SK-N-MC (cell line): ENCODE measurements around the gene HS3ST2.
"Not testable (repeated sequence)": the region's sequence is repeated elsewhere in the genome, so short reads cannot be mapped to it uniquely, and the experiment has no call there.

Source experiments
- DNase-seq: peaks from one replicate; pipeline ENCODE4 v3.0.0-alpha.2; 2011; ENCODE audit warnings: low read depth, low spot score
- H3K27ac ChIP-seq: fragments of 200-600 bp; sonication (generic); 2 replicates; pipeline ENCODE4 v1.5.1; 2016; ENCODE audit warnings: mixed run types
- H3K36me3 ChIP-seq: fragments of 200-600 bp; sonication (generic); 2 replicates; pipeline ENCODE4 v1.6.1; 2017; ENCODE audit warnings: antibody characterized with exemption, low read length, mixed read lengths; ENCODE audit not compliant: insufficient read depth
- H3K4me3 ChIP-seq: fragments of 200-600 bp; sonication (generic); 2 replicates; pipeline ENCODE4 v1.5.1; 2016
- H3K9ac ChIP-seq: fragments of 200-600 bp; sonication (generic); 2 replicates; pipeline ENCODE4 v1.8.0; 2017; ENCODE audit warnings: mixed run types, mixed read lengths; ENCODE audit not compliant: insufficient read length
- H3K9me3 ChIP-seq: fragments of 200-600 bp; sonication (generic); 2 replicates; pipeline ENCODE4 v1.6.1; 2017; ENCODE audit warnings: low read depth, mild to moderate bottlenecking, antibody characterized with exemption, low read length, moderate library complexity, mixed read lengths
- EZH2 ChIP-seq: fragments of 200-600 bp; sonication (generic); IDR thresholded peaks from one replicate; pipeline ENCODE4 v1.6.1; 2017; ENCODE audit warnings: antibody characterized with exemption
- FOXP2 ChIP-seq: optimal IDR thresholded peaks from 2 replicates; pipeline ENCODE3; 2011; ENCODE audit warnings: mild to moderate bottlenecking, moderate library complexity; ENCODE audit not compliant: insufficient read depth; ENCODE audit errors: extremely low read length, control extremely low read depth
- POLR2AphosphoS5 ChIP-seq: IDR thresholded peaks from 2 replicates; pipeline ENCODE4 v1.6.1; 2012; ENCODE audit warnings: mild to moderate bottlenecking, low read depth, low read length, borderline replicate concordance

Gene HS3ST2

GRCh38 chr16:22838681-22839080 lies 24.7 kb downstream of the HS3ST2 start:
- H3K4me3 ChIP-seq = no peak overlapping the region
- H3K9ac ChIP-seq = no peak overlapping the region
- H3K36me3 ChIP-seq = no peaks in the 10 kb centered on the region
- H3K27ac ChIP-seq = no peak overlapping the region
- DNase-seq = no peak
- no peaks in the 10 kb centered on the region for H3K9me3 ChIP-seq
- TF ChIP-seq EZH2 = no peak
- TF ChIP-seq FOXP2 = no peak
- TF ChIP-seq POLR2AphosphoS5 = no peak

- not testable (repeated sequence) for H3K4me3 ChIP-seq, H3K36me3 ChIP-seq, DNase-seq, H3K9me3 ChIP-seq, H3K9ac ChIP-seq, H3K27ac ChIP-seq
These were observed 28.1 kb downstream of the HS3ST2 start for GRCh38 chr16:22842031-22842430.

- Histone ChIP-seq H3K9ac (no peak overlapping the region), H3K36me3 (no peaks in the 10 kb centered on the region), H3K27ac (no peak overlapping the region), H3K4me3 (no peak overlapping the region), H3K9me3 (no peaks in the 10 kb centered on the region)
- TF ChIP-seq POLR2AphosphoS5 (no peak), EZH2 (no peak), FOXP2 (no peak)
- no peak for DNase-seq
These were observed 29.2 kb downstream of the HS3ST2 start for GRCh38 chr16:22843122-22843521.

GRCh38 chr16:22843856-22844255 lies 29.9 kb downstream of the HS3ST2 start:
- H3K27ac ChIP-seq = no peak overlapping the region
- H3K9ac ChIP-seq = no peak overlapping the region
- no peak for TF ChIP-seq POLR2AphosphoS5
- TF ChIP-seq FOXP2 = no peak
- TF ChIP-seq EZH2 = no peak
- no peak overlapping the region for H3K4me3 ChIP-seq
- no peaks in the 10 kb centered on the region for H3K9me3 ChIP-seq
- no peak for DNase-seq
- no peaks in the 10 kb centered on the region for H3K36me3 ChIP-seq

- no peak overlapping the region for H3K9ac ChIP-seq
- H3K27ac ChIP-seq = no peak overlapping the region
- no peak for DNase-seq
- no peaks in the 10 kb centered on the region for H3K36me3 ChIP-seq
- H3K9me3 ChIP-seq = no peaks in the 10 kb centered on the region
- no peak for TF ChIP-seq EZH2
- TF ChIP-seq POLR2AphosphoS5 = no peak
- no peak for TF ChIP-seq FOXP2
- H3K4me3 ChIP-seq = no peak overlapping the region
These were observed 30.5 kb downstream of the HS3ST2 start for GRCh38 chr16:22844416-22844815.

- DNase-seq = no peak
- no peak overlapping the region for H3K4me3 ChIP-seq
- H3K9ac ChIP-seq = no peak overlapping the region
- TF ChIP-seq EZH2 (no peak), POLR2AphosphoS5 (no peak), FOXP2 (no peak)
- no peak overlapping the region for H3K27ac ChIP-seq
- no peaks in the 10 kb centered on the region for H3K9me3 ChIP-seq
- no peaks in the 10 kb centered on the region for H3K36me3 ChIP-seq
These were observed 33.1 kb downstream of the HS3ST2 start for GRCh38 chr16:22847100-22847499.

- H3K9ac ChIP-seq = no peak overlapping the region
- no peak for DNase-seq
- H3K36me3 ChIP-seq = no peaks in the 10 kb centered on the region
- no peak overlapping the region for H3K27ac ChIP-seq
- H3K4me3 ChIP-seq = no peak overlapping the region
- no peak for TF ChIP-seq FOXP2
- TF ChIP-seq EZH2 = no peak
- TF ChIP-seq POLR2AphosphoS5 = no peak
- no peaks in the 10 kb centered on the region for H3K9me3 ChIP-seq
These were observed 33.7 kb downstream of the HS3ST2 start for GRCh38 chr16:22847690-22848089.

GRCh38 chr16:22848451-22848850 lies 34.5 kb downstream of the HS3ST2 start:
- DNase-seq = no peak
- no peak overlapping the region for H3K9ac ChIP-seq
- H3K36me3 ChIP-seq = no peaks in the 10 kb centered on the region
- no peak overlapping the region for H3K4me3 ChIP-seq
- no peaks in the 10 kb centered on the region for H3K9me3 ChIP-seq
- TF ChIP-seq FOXP2 (no peak), EZH2 (no peak), POLR2AphosphoS5 (no peak)
- no peak overlapping the region for H3K27ac ChIP-seq

- Histone ChIP-seq H3K27ac (no peak overlapping the region), H3K4me3 (no peak overlapping the region), H3K36me3 (no peaks in the 10 kb centered on the region), H3K9ac (no peak overlapping the region), H3K9me3 (no peaks in the 10 kb centered on the region)
- TF ChIP-seq FOXP2 (no peak), EZH2 (no peak), POLR2AphosphoS5 (no peak)
- DNase-seq = no peak
These were observed 35.6 kb downstream of the HS3ST2 start for GRCh38 chr16:22849517-22849916.

GRCh38 chr16:22855231-22855630 lies 41.3 kb downstream of the HS3ST2 start:
- no peak for DNase-seq
- Histone ChIP-seq H3K9me3 (no peaks in the 10 kb centered on the region), H3K9ac (no peak overlapping the region), H3K36me3 (no peaks in the 10 kb centered on the region), H3K4me3 (no peak overlapping the region), H3K27ac (no peak overlapping the region)
- TF ChIP-seq EZH2 (no peak), POLR2AphosphoS5 (no peak), FOXP2 (no peak)
